RCC 7860 (cell line): Measurements from ENCODE around the gene AHSP.
"Not testable (repeated sequence)": the region's sequence is repeated elsewhere in the genome, so short reads cannot be mapped to it uniquely, and the experiment has no call there.

Experiments used
- DNase-seq: peaks from one replicate; pipeline ENCODE4 v3.0.0-alpha.2; 2015; ENCODE audit warnings: low spot score
- FAIRE-seq: peaks from 2 replicates; lab custom pipeline; 2012; peaks lifted over from hg19 to GRCh38; lab: Jason Lieb, UNC

The AHSP gene

GRCh38 chr16:31499928-31500327 is 27.8 kb upstream of the AHSP start:
- no peak for DNase-seq
- no peak for FAIRE-seq

GRCh38 chr16:31501226-31501965 is 26.3 kb upstream of the AHSP start:
- FAIRE-seq (no peak), DNase-seq (no peak)

GRCh38 chr16:31501966-31502348 is 25.7 kb upstream of the AHSP start:
- FAIRE-seq (no peak), DNase-seq (no peak)

- DNase-seq (no peak), FAIRE-seq (no peak)
These were observed 24.7 kb upstream of the AHSP start for GRCh38 chr16:31502981-31503380.

- not testable (repeated sequence) for DNase-seq, FAIRE-seq
These were observed 24.1 kb upstream of the AHSP start for GRCh38 chr16:31503555-31503954.

GRCh38 chr16:31504159-31504558 is 23.5 kb upstream of the AHSP start:
- no peak for FAIRE-seq
- no peak for DNase-seq

GRCh38 chr16:31505483-31505882 is 22.2 kb upstream of the AHSP start:
- DNase-seq (no peak), FAIRE-seq (no peak)

- no peak for FAIRE-seq
These were observed 20.1 kb upstream of the AHSP start for GRCh38 chr16:31507617-31507928.

GRCh38 chr16:31507929-31508705 is 19.6 kb upstream of the AHSP start, which contains the start of gene RUSF1:
TSS of gene RUSF1 (minus strand) at chr16:31508391. CDS start at chr16:31508373, 18 bp downstream.
- DNase-seq (peak; percentile 67), FAIRE-seq (no peak)

More at GRCh38 chr16:31507617-31507928, 20.1 kb upstream of the AHSP start:
- no peak for DNase-seq

- DNase-seq (peak; percentile 15), FAIRE-seq (no peak)
These were observed 18.9 kb upstream of the AHSP start for GRCh38 chr16:31508706-31509195.

- no peak for FAIRE-seq
- DNase-seq: peak; percentile 64
These were observed 14.6 kb upstream of the AHSP start for GRCh38 chr16:31513126-31513525.

GRCh38 chr16:31513884-31514283 is 13.8 kb upstream of the AHSP start:
- FAIRE-seq (no peak), DNase-seq (no peak)

- DNase-seq: no peak
- no peak for FAIRE-seq
These were observed 9.8 kb upstream of the AHSP start for GRCh38 chr16:31517800-31518402.

GRCh38 chr16:31519759-31520431 is 7.8 kb upstream of the AHSP start:
- DNase-seq: no peak
- FAIRE-seq: no peak

- no peak for FAIRE-seq
- no peak for DNase-seq
These were observed 6.3 kb upstream of the AHSP start for GRCh38 chr16:31521368-31521767.

GRCh38 chr16:31522071-31522470 is 5.6 kb upstream of the AHSP start:
- FAIRE-seq: no peak
- DNase-seq: no peak

GRCh38 chr16:31523768-31524167 is 3.9 kb upstream of the AHSP start:
- not testable (repeated sequence) for FAIRE-seq, DNase-seq

GRCh38 chr16:31525113-31525512 is 2.6 kb upstream of the AHSP start:
- FAIRE-seq (no peak), DNase-seq (no peak)

GRCh38 chr16:31528523-31529107 is 915 bp downstream of the AHSP start:
- DNase-seq (no peak), FAIRE-seq (no peak)

- no peak for FAIRE-seq
- no peak for DNase-seq
These were observed 1.6 kb downstream of the AHSP start for GRCh38 chr16:31529108-31529936.
